ENCODE results near the gene PRPF6.

The PRPF6 gene

GRCh38 chr20:64038224-64038564 lies 57.3 kb downstream of the PRPF6 start:
- DNase-seq, result peak; percentile 89

- DNase-seq, result peak; percentile 94
These were observed 57.8 kb downstream of the PRPF6 start for GRCh38 chr20:64038565-64039292.

- DNase-seq, result peak; percentile 79
These were observed 58.6 kb downstream of the PRPF6 start for GRCh38 chr20:64039293-64040160.

- no peak for DNase-seq
These were observed 59.5 kb downstream of the PRPF6 start for GRCh38 chr20:64040231-64041039.

GRCh38 chr20:64041040-64041780 lies 60.3 kb downstream of the PRPF6 start:
- peak; percentile 23 for DNase-seq

- DNase-seq, result no peak
These were observed 60.8 kb downstream of the PRPF6 start for GRCh38 chr20:64041781-64042053.

- DNase-seq, result peak; percentile 65
These were observed 61.3 kb downstream of the PRPF6 start for GRCh38 chr20:64042054-64042781.

GRCh38 chr20:64043768-64044167 lies 62.8 kb downstream of the PRPF6 start:
- DNase-seq, result no peak

GRCh38 chr20:64044484-64045247 lies 63.7 kb downstream of the PRPF6 start:
- DNase-seq, result peak; percentile 28

- no peak for DNase-seq
These were observed 64.5 kb downstream of the PRPF6 start for GRCh38 chr20:64045346-64046011.

- no peak for DNase-seq
These were observed 66.1 kb downstream of the PRPF6 start for GRCh38 chr20:64047046-64047389.

- DNase-seq, result peak; percentile 58
These were observed 67.1 kb downstream of the PRPF6 start for GRCh38 chr20:64047968-64048401.

GRCh38 chr20:64048402-64049044 lies 67.6 kb downstream of the PRPF6 start:
- no peak for DNase-seq

GRCh38 chr20:64049060-64049877 lies 68.3 kb downstream of the PRPF6 start, which contains the start of gene SOX18:
TSS of gene SOX18 (minus strand) at chr20:64049639. CDS start at chr20:64049516, 123 bp downstream.
- DNase-seq, result peak; percentile 81

- DNase-seq, result no peak
These were observed 68.9 kb downstream of the PRPF6 start for GRCh38 chr20:64049878-64050260.

GRCh38 chr20:64050261-64051032 lies 69.5 kb downstream of the PRPF6 start:
- peak; percentile 23 for DNase-seq

- DNase-seq, result no peak
These were observed 70.1 kb downstream of the PRPF6 start for GRCh38 chr20:64051033-64051452.

GRCh38 chr20:64051561-64052325 lies 70.8 kb downstream of the PRPF6 start:
- DNase-seq, result no peak

Measured in DMS53 (cell line).